Immature natural killer cell (primary cell): Measurements from ENCODE around the gene ADCY5. TPM values are rescaled to one million over a fixed set of nuclear protein-coding genes. Genes with fewer than 3 reads are reported as not detected.

Experiments used
- DNase-seq, 3 donors: peaks; one replicate each; pipeline ENCODE4 v3.0.0; 2022; ENCODE audit warnings: mixed read lengths in 1 of 3
- H3K27ac Mint-ChIP-seq, 6 donors: one replicate each; pipeline ENCODE4 v1.8.0; 2020; ENCODE audit warnings: mixed read lengths in 6 of 6, mild to moderate bottlenecking in 5 of 6, inconsistent platforms in 4 of 6, moderate library complexity in 3 of 6
- H3K27me3 Mint-ChIP-seq, 3 donors: one replicate each; pipeline ENCODE4 v1.8.0; 2020 to 2021; ENCODE audit warnings: low read depth in 3 of 3, mild to moderate bottlenecking in 3 of 3, mixed read lengths in 3 of 3, moderate library complexity in 3 of 3, inconsistent platforms in 1 of 3
- H3K36me3 Mint-ChIP-seq, 3 donors: one replicate each; pipeline ENCODE4 v1.8.0; 2020; ENCODE audit warnings: mixed read lengths in 3 of 3, inconsistent platforms in 2 of 3, mild to moderate bottlenecking in 2 of 3
- H3K4me1 Mint-ChIP-seq, 2 donors: one replicate each; pipeline ENCODE4 v1.8.0; 2020; ENCODE audit warnings: inconsistent platforms in 2 of 2, mild to moderate bottlenecking in 2 of 2, mixed read lengths in 2 of 2, moderate library complexity in 1 of 2
- H3K4me3 Mint-ChIP-seq, 5 donors: one replicate each; pipeline ENCODE4 v1.8.0; 2020; ENCODE audit warnings: mild to moderate bottlenecking in 5 of 5, mixed read lengths in 5 of 5, inconsistent platforms in 3 of 5, moderate library complexity in 3 of 5
- H3K9me3 Mint-ChIP-seq, 6 donors: one replicate each; pipeline ENCODE4 v1.8.0; 2020; ENCODE audit warnings: mild to moderate bottlenecking in 6 of 6, mixed read lengths in 6 of 6, inconsistent platforms in 4 of 6, moderate library complexity in 3 of 6
- polyA plus RNA-seq, 3 donors: library from polyadenylated mRNA; unstranded; fragments of 300-500 nt; fragmentation: Illumina TruSeq; gene quantifications; one replicate each; pipeline ENCODE4 v1.2.3, GENCODE V29; 2021

ADCY5 gene
- polyA plus RNA-seq, 3 donors from 2014 or later: 0.03 TPM; not detected in 2

DNA sequence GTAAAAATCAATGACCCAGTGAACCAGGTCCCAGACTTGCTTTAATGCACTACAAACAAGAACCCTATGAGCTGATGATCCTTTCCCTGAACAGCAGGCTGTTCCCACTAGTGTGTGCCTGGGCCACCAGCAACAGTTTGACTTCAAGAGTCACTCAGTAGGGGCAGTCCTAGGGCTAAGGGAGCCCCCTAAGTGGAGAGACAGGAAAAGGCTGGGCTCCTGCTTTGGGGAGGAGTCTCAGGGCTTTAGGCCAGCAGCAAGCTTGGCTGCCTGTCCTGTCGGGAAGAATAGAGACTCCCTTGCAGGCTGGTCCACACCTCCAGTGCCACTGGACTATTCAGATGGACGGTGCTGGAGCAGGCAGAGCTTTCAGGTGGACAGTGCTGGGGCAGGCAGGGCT lies 29.4 kb upstream of the ADCY5 start:
- Mint-ChIP-seq H3K4me3 (no peak overlapping the region), H3K4me1 (peaks cover 0 to 7% of the 10 kb centered on the region in 2 donors), H3K27me3 (peaks cover 6 to 10% (median 6%) of the 10 kb centered on the region in 3 donors), H3K9me3 (no peaks in the 10 kb centered on the region), H3K36me3 (no peaks in the 10 kb centered on the region), H3K27ac (no peak overlapping the region)
- DNase-seq: no peak

GRCh38 chr3:123476967-123477750 lies 28.3 kb upstream of the ADCY5 start:
- DNase-seq: no peak
- Mint-ChIP-seq H3K27ac (no peak overlapping the region), H3K27me3 (peaks cover 6 to 10% (median 8%) of the 10 kb centered on the region in 3 donors), H3K9me3 (no peaks in the 10 kb centered on the region), H3K36me3 (no peaks in the 10 kb centered on the region), H3K4me1 (peaks cover 0 to 7% of the 10 kb centered on the region in 2 donors), H3K4me3 (no peak overlapping the region)

DNA sequence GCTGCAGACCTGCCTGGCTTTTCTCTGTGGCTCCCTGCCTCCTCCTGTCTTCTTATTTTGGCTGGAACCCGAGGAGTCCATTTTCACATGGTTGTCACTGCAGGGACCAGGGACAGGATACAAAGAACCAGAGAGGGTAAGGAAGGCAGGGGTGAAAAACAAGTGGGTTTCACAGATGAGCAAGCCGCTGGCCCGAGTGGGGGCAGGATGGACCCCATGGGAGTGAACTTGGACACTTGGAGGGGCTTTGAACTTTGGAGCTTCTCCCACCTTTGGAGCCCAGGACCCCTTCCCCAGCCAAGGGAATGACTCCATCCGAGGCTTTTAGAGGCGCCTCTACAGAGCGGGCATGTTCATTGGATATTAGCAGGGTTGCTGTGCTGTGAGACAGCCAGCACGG lies 26.9 kb upstream of the ADCY5 start:
- H3K4me3 Mint-ChIP-seq: no peak overlapping the region
- H3K27me3 Mint-ChIP-seq: peaks cover 4 to 9% (median 7%) of the 10 kb centered on the region in 3 donors
- H3K36me3 Mint-ChIP-seq: no peaks in the 10 kb centered on the region
- H3K27ac Mint-ChIP-seq: no peak overlapping the region
- DNase-seq: no peak
- no peaks in the 10 kb centered on the region for H3K9me3 Mint-ChIP-seq
- peaks cover 0 to 7% of the 10 kb centered on the region in 2 donors for H3K4me1 Mint-ChIP-seq

DNA sequence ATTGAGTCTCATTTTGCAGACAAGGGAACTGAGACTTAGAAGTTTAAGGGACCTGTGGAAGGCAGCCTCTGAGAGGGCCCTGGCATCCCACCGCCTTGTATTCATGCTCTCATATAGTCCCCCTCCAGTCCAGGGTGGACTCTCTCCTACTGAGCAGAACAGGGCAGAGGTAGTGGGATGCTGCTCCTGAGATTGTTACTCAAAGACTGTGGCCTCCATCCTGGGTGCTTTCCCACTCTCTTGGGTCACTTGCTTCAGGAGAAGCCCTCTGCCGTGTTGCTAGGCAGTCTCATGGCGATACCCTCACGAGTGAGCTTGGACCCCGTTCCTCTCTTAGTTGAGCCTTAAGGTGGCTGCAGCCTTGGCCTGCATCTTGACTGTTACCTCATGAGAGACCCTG lies 22.2 kb upstream of the ADCY5 start:
- Mint-ChIP-seq H3K27ac (no peak overlapping the region), H3K4me3 (no peak overlapping the region), H3K36me3 (no peaks in the 10 kb centered on the region), H3K27me3 (peaks cover 0 to 9% (median 2%) of the 10 kb centered on the region in 3 donors), H3K9me3 (no peaks in the 10 kb centered on the region), H3K4me1 (no peaks in the 10 kb centered on the region)
- DNase-seq: no peak

DNA sequence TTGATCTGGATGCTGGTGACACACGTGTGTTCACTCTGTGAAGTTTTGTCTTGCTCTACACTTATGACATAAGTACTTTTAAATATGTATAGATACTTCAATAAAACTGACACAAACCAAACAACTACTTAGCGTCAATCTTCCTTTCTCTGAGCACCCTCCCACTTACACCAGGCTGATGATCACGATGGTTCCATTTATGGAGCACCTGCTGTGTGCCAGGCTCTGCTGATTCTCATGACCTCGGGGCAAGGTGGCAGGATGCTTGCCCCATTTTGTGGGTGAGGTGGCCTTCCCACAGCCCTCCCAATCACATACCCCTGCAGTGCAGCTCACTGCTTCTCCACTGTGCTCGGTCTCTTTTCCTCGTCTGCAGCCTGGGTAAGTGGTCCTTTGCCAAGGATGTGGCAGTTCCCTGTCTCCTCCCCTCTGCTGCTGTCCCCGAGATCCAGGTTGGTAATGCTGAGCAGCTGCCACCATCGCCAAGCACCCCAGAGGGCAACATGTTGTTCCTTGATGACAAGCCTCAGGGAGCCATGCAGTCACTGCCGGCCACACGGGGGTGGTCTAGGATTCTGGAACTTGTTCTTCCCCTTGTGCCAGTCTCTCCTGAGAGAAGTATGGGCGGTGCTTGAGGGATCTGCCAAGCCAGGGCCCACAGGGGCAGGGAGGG lies 20.6 kb upstream of the ADCY5 start:
- Mint-ChIP-seq H3K27ac (no peak overlapping the region), H3K4me1 (no peaks in the 10 kb centered on the region), H3K27me3 (peaks cover 0 to 6% (median 5%) of the 10 kb centered on the region in 3 donors)

GRCh38 chr3:123467046-123467445 lies 18.2 kb upstream of the ADCY5 start:
- no peaks in the 10 kb centered on the region for H3K36me3 Mint-ChIP-seq
- no peaks in the 10 kb centered on the region for H3K4me1 Mint-ChIP-seq
- H3K27me3 Mint-ChIP-seq: peaks cover 0 to 5% (median 4%) of the 10 kb centered on the region in 3 donors
- DNase-seq: no peak
- no peak overlapping the region for H3K4me3 Mint-ChIP-seq
- H3K27ac Mint-ChIP-seq: no peak overlapping the region
- no peaks in the 10 kb centered on the region for H3K9me3 Mint-ChIP-seq

More for the DNA sequence above, 20.6 kb upstream of the ADCY5 start:
- Mint-ChIP-seq H3K4me3 (no peak overlapping the region), H3K9me3 (no peaks in the 10 kb centered on the region), H3K36me3 (no peaks in the 10 kb centered on the region)
- no peak for DNase-seq

DNA sequence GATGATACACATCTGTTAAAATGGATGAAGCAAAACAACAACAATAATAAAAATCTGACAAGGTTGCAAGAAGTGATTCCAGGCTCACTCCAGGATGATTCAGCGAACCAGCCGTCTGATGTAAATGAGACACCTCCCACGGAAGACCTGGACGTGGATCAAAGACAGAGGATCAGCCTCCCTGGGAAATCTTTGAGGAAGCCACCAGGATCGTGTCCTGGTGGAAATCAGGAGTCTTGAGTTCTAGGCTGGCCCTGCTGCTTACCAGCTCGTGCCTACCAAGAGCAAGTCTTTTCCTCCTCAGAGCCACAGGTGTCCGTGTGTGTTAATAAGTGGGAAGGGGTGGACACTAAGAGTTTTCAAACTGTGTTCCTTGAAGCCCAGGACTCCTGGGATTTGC lies 15.3 kb upstream of the ADCY5 start:
- no peak for DNase-seq
- H3K27me3 Mint-ChIP-seq: peaks cover 0 to 14% (median 5%) of the 10 kb centered on the region in 3 donors
- no peak overlapping the region for H3K27ac Mint-ChIP-seq
- H3K4me3 Mint-ChIP-seq: no peak overlapping the region
- H3K9me3 Mint-ChIP-seq: no peaks in the 10 kb centered on the region
- no peaks in the 10 kb centered on the region for H3K36me3 Mint-ChIP-seq
- H3K4me1 Mint-ChIP-seq: no peaks in the 10 kb centered on the region

DNA sequence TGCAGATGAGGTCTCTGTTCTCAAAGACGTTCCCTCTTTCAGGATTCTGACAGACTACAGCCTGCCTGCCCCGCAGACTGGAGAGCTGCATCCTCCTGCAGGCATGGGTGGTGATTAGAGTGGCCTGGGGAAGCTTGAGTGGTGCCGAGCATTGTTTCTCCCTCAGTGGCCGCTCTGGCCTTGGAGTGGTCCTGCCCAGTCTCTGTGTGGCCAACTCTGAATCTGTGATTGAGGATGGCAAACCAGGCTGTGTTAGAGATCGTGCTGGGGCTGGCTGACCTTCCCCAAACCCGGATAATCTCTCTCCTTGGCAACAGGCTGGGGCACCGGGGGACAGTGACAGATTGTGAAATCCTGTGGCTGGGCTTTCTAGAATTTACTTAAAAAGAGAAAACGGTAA lies 11.0 kb upstream of the ADCY5 start:
- Mint-ChIP-seq H3K27me3 (peaks cover 0 to 16% (median 1%) of the 10 kb centered on the region in 3 donors), H3K9me3 (no peaks in the 10 kb centered on the region), H3K4me3 (no peak overlapping the region), H3K36me3 (no peaks in the 10 kb centered on the region), H3K4me1 (no peaks in the 10 kb centered on the region), H3K27ac (no peak overlapping the region)
- no peak for DNase-seq

GRCh38 chr3:123458255-123458654 lies 9.4 kb upstream of the ADCY5 start:
- Mint-ChIP-seq H3K4me3 (no peak overlapping the region), H3K4me1 (no peaks in the 10 kb centered on the region), H3K27me3 (peaks cover 3 to 28% (median 7%) of the 10 kb centered on the region in 3 donors), H3K9me3 (no peaks in the 10 kb centered on the region), H3K36me3 (no peaks in the 10 kb centered on the region), H3K27ac (no peak overlapping the region)
- DNase-seq: no peak

DNA sequence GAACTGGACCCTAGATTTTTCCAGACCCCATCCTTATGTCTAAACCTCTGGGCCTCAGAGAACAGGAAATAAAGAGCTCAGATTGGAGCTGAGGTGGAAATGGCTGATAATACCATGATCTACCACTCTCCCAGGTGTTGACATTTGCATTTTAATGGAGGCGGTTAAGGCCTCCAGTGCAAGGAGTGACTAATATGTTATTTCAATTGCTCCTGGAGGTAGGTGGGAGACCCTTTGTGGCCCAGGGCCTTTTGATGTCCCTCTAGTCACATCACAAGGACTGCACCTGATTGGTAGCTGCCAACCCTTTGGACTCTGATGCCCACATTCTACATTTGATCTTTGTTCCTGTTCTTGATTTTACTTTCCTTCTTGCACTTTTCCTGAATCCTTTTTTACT lies 9.0 kb upstream of the ADCY5 start:
- no peak for DNase-seq
- peaks cover 3 to 28% (median 7%) of the 10 kb centered on the region in 3 donors for H3K27me3 Mint-ChIP-seq

GRCh38 chr3:123453675-123454074 lies 4.8 kb upstream of the ADCY5 start:
- DNase-seq: no peak
- H3K4me1 Mint-ChIP-seq: peaks cover 4% of the 10 kb centered on the region in 2 donors
- no peak overlapping the region for H3K4me3 Mint-ChIP-seq
- no peaks in the 10 kb centered on the region for H3K36me3 Mint-ChIP-seq
- H3K27me3 Mint-ChIP-seq: peaks cover 3 to 27% (median 14%) of the 10 kb centered on the region in 3 donors
- no peak overlapping the region for H3K27ac Mint-ChIP-seq
- no peaks in the 10 kb centered on the region for H3K9me3 Mint-ChIP-seq

More for the DNA sequence above, 9.0 kb upstream of the ADCY5 start:
- no peak overlapping the region for H3K27ac Mint-ChIP-seq
- no peak overlapping the region for H3K4me3 Mint-ChIP-seq
- no peaks in the 10 kb centered on the region for H3K36me3 Mint-ChIP-seq
- H3K9me3 Mint-ChIP-seq: no peaks in the 10 kb centered on the region
- H3K4me1 Mint-ChIP-seq: no peaks in the 10 kb centered on the region

DNA sequence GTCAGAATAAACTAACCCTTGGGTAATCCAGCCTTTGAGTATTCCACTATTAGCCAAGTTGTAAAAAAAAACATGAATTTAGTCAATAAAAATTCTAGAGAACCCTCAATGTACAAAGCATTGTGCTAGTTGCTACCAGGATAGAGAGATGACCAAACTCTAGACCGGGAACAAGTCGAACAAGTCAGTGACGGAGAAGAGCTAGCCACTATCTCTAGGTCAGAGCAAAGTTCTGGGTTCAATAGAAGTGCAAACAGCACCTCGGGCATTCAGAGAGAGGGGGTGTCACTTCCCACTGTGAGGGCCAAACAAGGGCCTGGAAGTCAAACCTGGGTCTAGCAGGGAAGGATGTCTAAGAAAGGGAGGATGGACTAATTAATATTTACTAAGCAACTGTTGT lies 2.3 kb upstream of the ADCY5 start:
- peaks cover 13 to 25% (median 21%) of the 10 kb centered on the region in 3 donors for H3K27me3 Mint-ChIP-seq
- H3K36me3 Mint-ChIP-seq: no peaks in the 10 kb centered on the region
- H3K4me3 Mint-ChIP-seq: peak overlapping the region in 2 of 5 donors; percentile 51 to 67
- no peak for DNase-seq
- H3K9me3 Mint-ChIP-seq: peaks cover 0 to 2% (median 0%) of the 10 kb centered on the region in 6 donors
- peaks cover 9 to 13% of the 10 kb centered on the region in 2 donors for H3K4me1 Mint-ChIP-seq
- H3K27ac Mint-ChIP-seq: no peak overlapping the region

- Mint-ChIP-seq H3K27me3 (peaks cover 15 to 31% (median 27%) of the 10 kb centered on the region in 3 donors), H3K36me3 (no peaks in the 10 kb centered on the region), H3K9me3 (peaks cover 0 to 2% (median 0%) of the 10 kb centered on the region in 6 donors), H3K4me1 (peaks cover 9 to 17% of the 10 kb centered on the region in 2 donors), H3K27ac (no peak overlapping the region), H3K4me3 (peak overlapping the region; percentile 46 to 72 (median 67))
- DNase-seq: no peak
Observed at GRCh38 chr3:123449997-123450604, 1.2 kb upstream of the ADCY5 start.
